Measurements from ENCODE around the gene DUSP6. TPM values are rescaled to one million over a fixed set of nuclear protein-coding genes. Genes with fewer than 3 reads are reported as not detected.

DUSP6 gene
- total and polyA plus RNA-seq, 2 of the 8 experiments (the other 6 are each of a cell fraction or from before 2014, with no cell fraction given), result 99.3 to 179 TPM

- Histone ChIP-seq H3K27me3 (replicated peaks in 1 of 4; ENCODE audit: control insufficient read depth in 3 of 4, extremely low read depth in 1 of 4, insufficient read depth in 3 of 4, low read length in 3 of 4) (no peaks in the 10 kb centered on the region; a peak in 1 of 7 replicates), H3K79me1 (ENCODE audit: low read depth, low read length) (no peaks in the 10 kb centered on the region), H4K91ac (replicated peaks; ENCODE audit: insufficient read length, low read length) (no peak overlapping the region), H4K5ac (ENCODE audit: insufficient read length, low read depth, low read length) (no peak overlapping the region), H3K9ac (replicated peaks in 1 of 4; ENCODE audit: extremely low read depth in 1 of 4, low read depth in 3 of 4, low read length in 3 of 4) (no peak overlapping the region), H3K23ac (ENCODE audit: insufficient read length) (no peak overlapping the region), H3K4me2 (ENCODE audit: insufficient read depth in 1 of 2, low read depth in 2 of 2, low read length in 2 of 2) (no peak overlapping the region), H2AK5ac (ENCODE audit: low read depth, low read length) (no peak overlapping the region), H2BK120ac (replicated peaks; ENCODE audit: low read depth, low read length) (no peak overlapping the region), H3K4me1 (replicated peaks in 1 of 4; ENCODE audit: control insufficient read depth in 3 of 4, insufficient read depth in 4 of 4, low read length in 3 of 4) (peaks cover 0 to 18% (median 9%) of the 10 kb centered on the region in 4 experiments; a peak in 5 of 7 replicates), H2AFZ (ENCODE audit: low read length) (no peak overlapping the region), H3K14ac (ENCODE audit: insufficient read length) (no peak overlapping the region), H3K56ac (replicated peaks; ENCODE audit: insufficient read length, low read depth, low read length) (no peak overlapping the region), H3K9me3 (ENCODE audit: insufficient read depth in 2 of 2, low read depth in 1 of 2, low read length in 1 of 2) (no peaks in the 10 kb centered on the region), H2BK20ac (ENCODE audit: low read length) (no peak overlapping the region), H3K4ac (replicated peaks; ENCODE audit: insufficient read length, low read depth, low read length) (no peak overlapping the region), H3K36me3 (ENCODE audit: control insufficient read depth in 2 of 4, insufficient read depth in 4 of 4, low read length in 3 of 4) (no peaks in the 10 kb centered on the region), H3K23me2 (ENCODE audit: low read depth, low read length) (no peaks in the 10 kb centered on the region), H4K8ac (ENCODE audit: extremely low read depth, insufficient read depth, low read length) (no peak overlapping the region), H2BK12ac (ENCODE audit: low read depth, low read length) (no peak overlapping the region), H3K18ac (ENCODE audit: extremely low read depth, low read length) (no peak overlapping the region), H2BK15ac (ENCODE audit: low read length) (no peak overlapping the region), H3K79me2 (ENCODE audit: control insufficient read depth in 1 of 2, insufficient read depth in 2 of 2, low read length in 2 of 2) (no peaks in the 10 kb centered on the region), H4K20me1 (replicated peaks in 1 of 2; ENCODE audit: control insufficient read depth in 1 of 2, insufficient read depth in 2 of 2, low read length in 2 of 2) (no peaks in the 10 kb centered on the region), H3K27ac (ENCODE audit: low read depth, low read length) (no peak overlapping the region), H3K4me3 (ENCODE audit: extremely low read depth in 1 of 4, insufficient read depth in 2 of 4, low read depth in 3 of 4, low read length in 4 of 4) (no peak overlapping the region), H2BK5ac (ENCODE audit: low read depth, low read length) (no peak overlapping the region)
- WGBS, 2 experiments (ENCODE audit: extremely low coverage in 1 of 2, insufficient coverage in 1 of 2, insufficient read length in 1 of 2, insufficient replicate concordance in 2 of 2, low coverage in 1 of 2, low lambda C conversion rate in 2 of 2, missing lambda C conversion rate in 1 of 2), result 88% methylated on average over 1 of the region's 1 CpG; no CpG with 5 or more reads in 1 of the 2 experiments
- TF ChIP-seq SIN3A (conservative IDR thresholded peaks at IDR 0.05 in 1 of 2, IDR thresholded peaks at IDR 0.05 in 1 of 2; ENCODE audit: low read depth in 1 of 2, low read length in 2 of 2), result no peak
- no peak for TF ChIP-seq JUND (IDR thresholded peaks at IDR 0.05; ENCODE audit: low read length)
- no peak for TF ChIP-seq SIX5 (IDR thresholded peaks at IDR 0.05; ENCODE audit: low read depth, low read length)
- no peak for TF ChIP-seq KDM4A (IDR thresholded peaks at IDR 0.05; ENCODE audit: low read depth, low read length, severe bottlenecking)
- no peak for TF ChIP-seq E2F6 (IDR thresholded peaks at IDR 0.05)
- TF ChIP-seq USF2 (IDR thresholded peaks at IDR 0.05; ENCODE audit: low read length), result no peak
- DNase-seq (ENCODE audit: low read depth in 1 of 2, low spot score in 2 of 2) (no peak), FAIRE-seq (no peak)
- POLR2A ChIA-PET (ENCODE audit: partially characterized antibody), result interaction anchor here (1.2 kb wide), 1 partner anchor 11 kb away, joined by 5 read pairs; no protein-coding TSS in a partner anchor
- CTCF ChIA-PET (ENCODE audit: partially characterized antibody), result no interaction called here
Observed at GRCh38 chr12:89340861-89341260, 11.4 kb downstream of the DUSP6 start.
